ENCODE results near the gene NUPR1.
"Not testable (repeated sequence)": the region's sequence is repeated elsewhere in the genome, so short reads cannot be mapped to it uniquely, and the experiment has no call there.

The NUPR1 gene

GRCh38 chr16:28526201-28527099 lies 12.3 kb downstream of the NUPR1 start:
- DNase-seq: no peak

- peak; percentile 48 for DNase-seq
Observed at GRCh38 chr16:28524681-28525171, 14.0 kb downstream of the NUPR1 start.

GRCh38 chr16:28522792-28523191 lies 16.0 kb downstream of the NUPR1 start:
- DNase-seq: no peak

- no peak for DNase-seq
Observed at GRCh38 chr16:28521436-28521835, 17.3 kb downstream of the NUPR1 start.

- no peak for DNase-seq
Observed at GRCh38 chr16:28520672-28521071, 18.1 kb downstream of the NUPR1 start.

- no peak for DNase-seq
Observed at GRCh38 chr16:28514246-28514645, 24.5 kb downstream of the NUPR1 start.

- no peak for DNase-seq
Observed at GRCh38 chr16:28513484-28514181, 25.1 kb downstream of the NUPR1 start.

- DNase-seq: no peak
Observed at GRCh38 chr16:28511801-28512789, 26.7 kb downstream of the NUPR1 start.

GRCh38 chr16:28511031-28511430 lies 27.7 kb downstream of the NUPR1 start:
- DNase-seq: no peak

GRCh38 chr16:28505489-28506137 lies 33.2 kb downstream of the NUPR1 start:
- no peak for DNase-seq

- no peak for DNase-seq
Observed at GRCh38 chr16:28504707-28505404, 33.9 kb downstream of the NUPR1 start.

GRCh38 chr16:28503470-28504259 lies 35.1 kb downstream of the NUPR1 start:
- DNase-seq: no peak

GRCh38 chr16:28502290-28502689 lies 36.5 kb downstream of the NUPR1 start:
- DNase-seq: no peak

- no peak for DNase-seq
Observed at GRCh38 chr16:28501258-28502232, 37.2 kb downstream of the NUPR1 start.

- not testable (repeated sequence) for DNase-seq
Observed at GRCh38 chr16:28500476-28501180, 38.1 kb downstream of the NUPR1 start.

GRCh38 chr16:28499854-28500253 lies 38.9 kb downstream of the NUPR1 start:
- no peak for DNase-seq

- no peak for DNase-seq
Observed at GRCh38 chr16:28498666-28499381, 40.0 kb downstream of the NUPR1 start.
